SIG-M5 (cell line): ENCODE measurements around the gene GLUL.
"Not testable (repeated sequence)": the region's sequence is repeated elsewhere in the genome, so short reads cannot be mapped to it uniquely, and the experiment has no call there.

Experiments
- DNase-seq: peaks from one replicate; lab custom pipeline; 2025; lab: John Stamatoyannopoulos, UW

GLUL gene

GRCh38 chr1:182394055-182394775 is 2.6 kb upstream of the GLUL start:
- DNase-seq = peak; percentile 28

DNA sequence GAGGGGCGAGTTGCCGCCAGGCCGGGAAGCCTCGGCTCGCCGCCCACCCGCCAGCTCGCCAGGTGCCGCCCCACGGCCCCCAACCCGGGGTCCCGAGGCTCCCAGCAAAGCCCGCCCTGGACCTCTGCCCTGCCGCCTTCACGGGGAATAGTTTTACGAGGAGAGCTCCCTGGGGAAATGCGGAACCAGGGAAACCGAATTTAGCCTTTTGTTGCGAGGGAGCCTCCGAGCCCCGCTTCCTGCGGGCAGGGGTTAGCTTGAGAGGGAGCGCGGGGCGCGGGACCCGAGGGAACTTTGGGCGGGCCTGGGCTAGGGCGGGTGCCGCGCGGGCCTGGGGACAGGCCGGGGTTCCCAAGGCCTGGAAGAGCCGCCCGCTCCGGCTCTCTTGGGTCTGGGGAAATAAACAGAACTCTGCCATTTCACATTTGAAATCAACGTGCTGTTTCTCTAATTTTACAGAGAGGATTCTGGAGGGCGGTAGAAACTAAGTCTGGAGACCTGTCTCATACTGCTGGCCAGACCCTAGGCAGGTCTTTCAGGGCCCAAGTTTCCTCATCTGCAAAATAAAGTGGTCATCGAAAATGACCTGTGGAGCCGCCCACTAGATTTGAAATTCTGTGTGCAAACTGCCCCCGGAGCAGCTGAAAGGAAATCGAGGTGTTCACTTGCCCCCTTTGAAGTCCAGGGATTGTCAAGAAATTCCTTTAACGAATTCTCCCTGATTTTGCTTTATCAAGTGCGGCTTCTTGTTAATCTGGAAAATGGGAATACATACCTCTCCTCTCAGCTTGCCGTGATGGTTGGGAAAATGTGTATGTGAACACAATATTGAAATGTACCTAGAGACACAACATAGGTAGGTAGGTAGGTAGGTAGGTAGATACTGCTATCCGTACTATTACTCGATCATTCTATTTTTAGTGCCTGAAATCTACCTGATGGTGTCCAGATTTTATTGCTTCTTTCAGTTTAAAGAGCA is 749 bp upstream of the GLUL start:
- peak; percentile 35 for DNase-seq

- no peak for DNase-seq
These were observed 595 bp downstream of the GLUL start for GRCh38 chr1:182391028-182391361.

- DNase-seq = no peak
These were observed 2.0 kb downstream of the GLUL start for GRCh38 chr1:182389619-182390047.

DNA sequence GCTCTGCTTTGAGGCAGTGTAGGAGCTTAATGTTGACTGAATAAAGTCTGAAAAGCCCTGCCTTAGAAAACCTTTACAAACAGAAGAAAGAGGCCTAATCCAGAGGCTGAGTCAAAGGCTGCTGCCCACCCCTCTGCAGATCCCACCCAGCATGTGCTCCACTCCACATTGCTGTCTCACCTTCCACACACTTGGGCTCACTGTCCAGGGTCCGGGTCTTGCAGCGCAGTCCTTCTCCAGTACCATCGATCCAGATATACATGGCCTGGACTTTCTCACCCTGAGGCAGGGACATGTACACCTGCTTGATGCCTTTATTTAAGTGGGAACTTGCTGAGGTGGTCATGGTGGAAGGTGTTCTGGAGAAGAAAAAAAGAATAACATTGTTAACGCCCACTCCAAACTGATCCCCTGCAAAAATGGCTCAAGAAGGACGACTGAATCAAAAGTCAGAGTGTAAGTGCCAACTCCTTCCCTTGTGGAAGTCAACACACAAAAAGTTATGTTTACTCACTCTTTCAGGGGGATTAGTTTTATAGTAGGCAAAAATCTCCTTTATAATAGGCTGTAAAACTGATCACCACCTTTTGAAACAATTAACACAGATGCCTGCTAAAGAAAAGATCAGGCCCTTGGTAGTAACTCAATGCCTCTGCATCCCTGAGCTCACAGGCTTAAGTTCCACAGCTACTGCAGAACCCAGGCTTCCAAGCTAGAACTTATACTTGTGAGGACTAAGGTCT is 3.0 kb downstream of the GLUL start:
- DNase-seq = no peak

DNA sequence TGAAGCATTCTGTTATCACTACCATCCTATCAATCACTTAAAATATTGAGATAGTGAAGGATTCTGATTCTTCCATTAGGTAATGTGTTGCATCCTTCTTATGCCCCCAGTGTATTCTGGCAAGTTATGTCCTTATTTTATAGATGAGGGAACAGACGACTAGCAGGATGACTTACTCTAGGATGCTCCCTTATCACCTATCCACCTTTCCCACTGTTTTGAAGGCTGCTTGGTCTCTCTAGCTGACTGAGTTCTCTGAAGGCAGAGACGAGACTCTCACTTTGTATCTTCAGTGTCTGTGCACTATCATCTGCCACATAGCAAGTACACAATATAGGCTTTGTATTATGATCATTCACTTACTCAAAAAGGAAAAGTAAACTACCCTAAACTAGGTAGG is 4.0 kb downstream of the GLUL start:
- DNase-seq = no peak

GRCh38 chr1:182386980-182387379 is 4.6 kb downstream of the GLUL start:
- no peak for DNase-seq

- no peak for DNase-seq
These were observed 5.4 kb downstream of the GLUL start for GRCh38 chr1:182385885-182386853.

GRCh38 chr1:182384387-182384960 is 7.1 kb downstream of the GLUL start:
- DNase-seq = no peak

GRCh38 chr1:182383934-182384333 is 7.7 kb downstream of the GLUL start:
- no peak for DNase-seq

GRCh38 chr1:182383037-182383661 is 8.4 kb downstream of the GLUL start:
- no peak for DNase-seq

DNA sequence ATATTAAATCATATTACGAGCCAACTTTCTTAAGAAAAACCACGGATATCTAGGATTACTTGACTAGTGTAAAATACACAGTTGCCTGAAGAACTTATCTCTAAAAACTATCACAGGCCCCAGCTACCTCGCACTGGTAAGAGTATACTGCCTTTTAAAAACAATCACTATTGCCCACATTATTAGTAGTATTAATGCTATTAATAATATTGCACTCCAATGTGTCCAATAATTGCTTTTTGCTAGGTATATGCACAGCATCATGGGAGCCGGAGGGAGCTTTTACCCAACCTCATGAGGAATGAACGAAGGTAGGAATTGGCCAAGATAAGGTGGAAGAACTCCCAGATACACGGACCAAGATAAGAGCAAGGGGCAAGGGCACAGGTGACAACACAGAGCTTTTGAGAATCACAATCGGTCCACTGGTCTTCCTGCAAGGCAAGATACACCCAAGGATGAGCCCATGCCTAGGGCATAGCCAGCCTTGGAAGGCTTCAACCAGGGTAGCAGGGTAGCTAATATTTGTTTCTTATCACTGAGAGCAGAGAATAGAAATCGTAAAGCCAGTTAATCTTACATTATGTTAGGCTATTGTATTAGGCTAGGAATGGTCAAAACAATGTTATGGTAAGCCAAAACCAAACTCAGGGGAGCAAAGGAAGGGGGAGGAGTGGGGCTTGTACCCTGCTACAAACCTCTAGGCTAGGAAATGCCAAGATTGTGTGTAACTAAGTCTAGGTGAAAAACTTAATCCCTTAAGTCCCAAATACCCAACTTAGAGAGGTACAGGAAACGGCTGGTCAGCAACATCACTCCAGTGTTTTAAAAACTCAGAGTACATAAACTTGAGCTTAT is 9.4 kb downstream of the GLUL start:
- no peak for DNase-seq

- DNase-seq = no peak
These were observed 11.4 kb downstream of the GLUL start for GRCh38 chr1:182380199-182380598.

DNA sequence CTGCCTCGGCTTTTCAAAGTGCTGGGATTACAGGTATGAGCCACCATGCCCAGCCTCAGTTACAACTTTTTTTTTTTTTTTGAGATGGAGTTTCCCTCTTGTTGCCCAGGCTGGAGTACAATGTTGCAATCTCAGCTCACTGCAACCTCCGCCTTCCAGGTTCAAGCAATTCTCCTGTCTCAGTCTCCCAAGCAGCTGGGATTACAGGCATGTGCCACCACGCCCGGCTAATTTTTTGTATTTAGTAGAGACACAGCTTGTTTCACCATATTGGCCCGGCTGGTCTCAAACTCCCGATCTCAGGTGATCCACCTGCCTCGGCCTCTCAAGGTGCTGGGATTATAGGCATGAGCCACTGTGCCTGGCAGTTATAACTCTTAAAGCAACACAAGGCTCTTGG is 11.8 kb downstream of the GLUL start:
- not testable (repeated sequence) for DNase-seq

GRCh38 chr1:182376936-182377574 is 14.5 kb downstream of the GLUL start:
- DNase-seq = no peak

- DNase-seq = no peak
These were observed 17.3 kb downstream of the GLUL start for GRCh38 chr1:182374101-182374834.

GRCh38 chr1:182370532-182370931 is 21.1 kb downstream of the GLUL start:
- no peak for DNase-seq

- DNase-seq = no peak
These were observed 22.7 kb downstream of the GLUL start for GRCh38 chr1:182368903-182369302.
